ENCODE results near the gene CD52. TPM values are rescaled to one million over a fixed set of nuclear protein-coding genes. Genes with fewer than 3 reads are reported as not detected.

CD52 gene
- total and polyA plus RNA-seq, 2 donors (not counting 3 experiments of a cell fraction or from before 2014, with no cell fraction given), result not detected

DNA sequence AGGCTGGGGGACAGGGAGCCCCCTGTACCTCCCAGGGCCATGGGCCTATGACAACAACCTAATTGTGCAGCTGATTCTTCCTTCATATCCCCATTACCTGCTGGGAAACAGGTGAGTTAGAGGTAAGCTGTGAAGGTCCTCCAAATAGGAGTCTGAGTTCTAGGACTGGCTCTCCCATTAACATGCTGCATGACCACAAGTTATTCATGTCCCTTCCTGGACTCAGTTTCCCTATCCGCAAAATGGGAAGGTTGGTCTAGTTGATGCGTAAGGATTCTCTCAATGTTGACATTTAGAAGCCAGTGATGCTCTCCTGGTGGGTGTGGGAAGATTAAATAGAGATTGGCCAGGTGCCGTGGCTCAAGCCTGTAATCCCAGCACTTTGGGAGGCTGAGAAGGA is 50.7 kb downstream of the CD52 start:
- Histone ChIP-seq H3K27ac (ENCODE audit: insufficient read depth, low read depth, low read length) (no peak overlapping the region), H2AFZ (ENCODE audit: low read depth, low read length) (no peak overlapping the region), H4K20me1 (replicated peaks; ENCODE audit: control insufficient read depth, extremely low read depth, insufficient read depth, low read length) (no peaks in the 10 kb centered on the region), H3K79me2 (ENCODE audit: control insufficient read depth, insufficient read depth, low read length) (no peaks in the 10 kb centered on the region), H3K4me1 (ENCODE audit: control insufficient read depth, extremely low read depth, insufficient read depth, low read length) (no peaks in the 10 kb centered on the region), H3K9ac (replicated peaks; ENCODE audit: extremely low read depth, insufficient read depth, low read length) (no peak overlapping the region), H3K9me3 (replicated peaks; ENCODE audit: control insufficient read depth, insufficient read depth, low read length) (no peaks in the 10 kb centered on the region), H3K27me3 (ENCODE audit: control insufficient read depth in 2 of 2, insufficient read depth in 2 of 2, low read length in 2 of 2) (peaks cover 0 to 2% of the 10 kb centered on the region in 2 experiments), H3K4me3 (replicated peaks in 1 of 3; ENCODE audit: insufficient read depth in 1 of 3, low read depth in 1 of 3, low read length in 3 of 3) (no peak overlapping the region), H3K4me2 (ENCODE audit: insufficient read depth, low read length) (no peak overlapping the region), H3K9me1 (replicated peaks; ENCODE audit: control insufficient read depth, extremely low read depth, insufficient read depth, low read length) (no peaks in the 10 kb centered on the region), H3K36me3 (ENCODE audit: control insufficient read depth in 2 of 2, extremely low read depth in 1 of 2, insufficient read depth in 2 of 2, low read length in 2 of 2) (no peaks in the 10 kb centered on the region)
- intact Hi-C loops (cut with micrococcal nuclease), result no loop called here
- FAIRE-seq (no peak), DNase-seq (ENCODE audit: low read depth, low spot score) (no peak)
- dilution Hi-C loops (cut with MboI; ENCODE audit: extremely low pct_ligation_motif_present, low sequenced_read_pairs), result no loop called here
- ChIA-PET CTCF (no interaction called here), POLR2A (no interaction called here)
- no TSS peak for BruUV-seq (replicated peaks)
- TF ChIP-seq, protein P1, sequence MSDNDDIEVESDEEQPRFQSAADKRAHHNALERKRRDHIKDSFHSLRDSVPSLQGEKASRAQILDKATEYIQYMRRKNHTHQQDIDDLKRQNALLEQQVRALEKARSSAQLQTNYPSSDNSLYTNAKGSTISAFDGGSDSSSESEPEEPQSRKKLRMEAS (IDR thresholded peaks at IDR 0.05; ENCODE audit: insufficient read depth, insufficient read length), result no peak
- TF ChIP-seq MYC (IDR thresholded peaks at IDR 0.05; ENCODE audit: low read depth, low read length) (no peak), POLR2AphosphoS5 (IDR thresholded peaks at IDR 0.05; ENCODE audit: insufficient read depth, low read depth, low read length) (no peak), GATA2 (IDR thresholded peaks at IDR 0.05; ENCODE audit: insufficient read depth, insufficient read length, low read depth, low read length) (no peak), EZH2 (IDR thresholded peaks at IDR 0.05; ENCODE audit: borderline replicate concordance, low read depth, low read length, severe bottlenecking) (no peak), POLR2A (IDR thresholded peaks at IDR 0.05; ENCODE audit: low read depth, low read length) (no peak), FOS (IDR thresholded peaks at IDR 0.05; ENCODE audit: borderline replicate concordance, insufficient read depth, low read length) (no peak), JUN (IDR thresholded peaks at IDR 0.05; ENCODE audit: borderline replicate concordance, insufficient read depth, insufficient read length, low read depth) (no peak)
- TF ChIP-seq, protein P2, sequence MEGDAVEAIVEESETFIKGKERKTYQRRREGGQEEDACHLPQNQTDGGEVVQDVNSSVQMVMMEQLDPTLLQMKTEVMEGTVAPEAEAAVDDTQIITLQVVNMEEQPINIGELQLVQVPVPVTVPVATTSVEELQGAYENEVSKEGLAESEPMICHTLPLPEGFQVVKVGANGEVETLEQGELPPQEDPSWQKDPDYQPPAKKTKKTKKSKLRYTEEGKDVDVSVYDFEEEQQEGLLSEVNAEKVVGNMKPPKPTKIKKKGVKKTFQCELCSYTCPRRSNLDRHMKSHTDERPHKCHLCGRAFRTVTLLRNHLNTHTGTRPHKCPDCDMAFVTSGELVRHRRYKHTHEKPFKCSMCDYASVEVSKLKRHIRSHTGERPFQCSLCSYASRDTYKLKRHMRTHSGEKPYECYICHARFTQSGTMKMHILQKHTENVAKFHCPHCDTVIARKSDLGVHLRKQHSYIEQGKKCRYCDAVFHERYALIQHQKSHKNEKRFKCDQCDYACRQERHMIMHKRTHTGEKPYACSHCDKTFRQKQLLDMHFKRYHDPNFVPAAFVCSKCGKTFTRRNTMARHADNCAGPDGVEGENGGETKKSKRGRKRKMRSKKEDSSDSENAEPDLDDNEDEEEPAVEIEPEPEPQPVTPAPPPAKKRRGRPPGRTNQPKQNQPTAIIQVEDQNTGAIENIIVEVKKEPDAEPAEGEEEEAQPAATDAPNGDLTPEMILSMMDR (IDR thresholded peaks at IDR 0.05; ENCODE audit: extremely low read depth in 1 of 2, insufficient read depth in 1 of 2, low read depth in 1 of 2, low read length in 2 of 2), result no peak

Other genes with a start within 250 kb of the CD52 start
- 5.6 and 8.0 TPM in 2 replicates for gene PDIK1L, start 206.1 kb upstream of the CD52 start, total RNA-seq
- 1.2 and 1.6 TPM in 2 replicates for gene PDIK1L, start 206.1 kb upstream of the CD52 start, polyA plus RNA-seq
- gene FAM110D, start 158.9 kb upstream of the CD52 start, total RNA-seq, result 4.4 and 5.1 TPM in 2 replicates
- gene FAM110D, start 158.9 kb upstream of the CD52 start, polyA plus RNA-seq, result 2.6 and 3.8 TPM in 2 replicates
- not detected in 2 replicates for gene C1orf232, start 149.0 kb upstream of the CD52 start, total RNA-seq
- not detected in 2 replicates for gene C1orf232, start 149.0 kb upstream of the CD52 start, polyA plus RNA-seq
- 30.5 and 41.0 TPM in 2 replicates for gene ZNF593, start 148.1 kb upstream of the CD52 start, total RNA-seq
- gene ZNF593, start 148.1 kb upstream of the CD52 start, polyA plus RNA-seq, result 71.0 and 108 TPM in 2 replicates
- not detected in 2 replicates for gene ZNF593OS, start 146.1 kb upstream of the CD52 start, total RNA-seq
- not detected in 2 replicates for gene ZNF593OS, start 146.1 kb upstream of the CD52 start, polyA plus RNA-seq
- gene CNKSR1, start 140.5 kb upstream of the CD52 start, total RNA-seq, result not detected in 2 replicates
- gene CNKSR1, start 140.5 kb upstream of the CD52 start, polyA plus RNA-seq, result 0.19 and 0.22 TPM in 2 replicates
- gene CATSPER4, start 127.4 kb upstream of the CD52 start, total RNA-seq, result not detected in 2 replicates
- not detected in 2 replicates for gene CATSPER4, start 127.4 kb upstream of the CD52 start, polyA plus RNA-seq
- gene CEP85, start 83.8 kb upstream of the CD52 start, total RNA-seq, result 16.2 and 17.8 TPM in 2 replicates
- 15.2 and 16.1 TPM in 2 replicates for gene CEP85, start 83.8 kb upstream of the CD52 start, polyA plus RNA-seq
- gene SH3BGRL3, start 37.9 kb upstream of the CD52 start, total RNA-seq, result 337 and 344 TPM in 2 replicates
- 233 and 305 TPM in 2 replicates for gene SH3BGRL3, start 37.9 kb upstream of the CD52 start, polyA plus RNA-seq
- gene UBXN11, start 11.3 kb upstream of the CD52 start, total RNA-seq, result 11.9 and 15.6 TPM in 2 replicates
- 14.6 and 14.8 TPM in 2 replicates for gene UBXN11, start 11.3 kb upstream of the CD52 start, polyA plus RNA-seq
- not detected in 2 replicates for gene CRYBG2, start 36.2 kb downstream of the CD52 start, total RNA-seq
- not detected in 2 replicates for gene CRYBG2, start 36.2 kb downstream of the CD52 start, polyA plus RNA-seq
- not detected in 2 replicates for gene ZNF683, start 54.8 kb downstream of the CD52 start, total RNA-seq
- not detected in 2 replicates for gene ZNF683, start 54.8 kb downstream of the CD52 start, polyA plus RNA-seq
- gene LIN28A, start 92.9 kb downstream of the CD52 start, total RNA-seq, result not detected in 2 replicates
- 0.10 and 0.11 TPM in 2 replicates for gene LIN28A, start 92.9 kb downstream of the CD52 start, polyA plus RNA-seq
- gene DHDDS, start 114.4 kb downstream of the CD52 start, total RNA-seq, result 60.3 and 70.7 TPM in 2 replicates
- 44.3 and 51.3 TPM in 2 replicates for gene DHDDS, start 114.4 kb downstream of the CD52 start, polyA plus RNA-seq
- 562 and 580 TPM in 2 replicates for gene HMGN2, start 154.5 kb downstream of the CD52 start, total RNA-seq
- gene HMGN2, start 154.5 kb downstream of the CD52 start, polyA plus RNA-seq, result 183 and 240 TPM in 2 replicates
- gene RPS6KA1, start 211.8 kb downstream of the CD52 start, total RNA-seq, result 13.3 and 15.5 TPM in 2 replicates
- gene RPS6KA1, start 211.8 kb downstream of the CD52 start, polyA plus RNA-seq, result 6.7 and 7.2 TPM in 2 replicates